Measurements from ENCODE around the gene IL21R.

DNA sequence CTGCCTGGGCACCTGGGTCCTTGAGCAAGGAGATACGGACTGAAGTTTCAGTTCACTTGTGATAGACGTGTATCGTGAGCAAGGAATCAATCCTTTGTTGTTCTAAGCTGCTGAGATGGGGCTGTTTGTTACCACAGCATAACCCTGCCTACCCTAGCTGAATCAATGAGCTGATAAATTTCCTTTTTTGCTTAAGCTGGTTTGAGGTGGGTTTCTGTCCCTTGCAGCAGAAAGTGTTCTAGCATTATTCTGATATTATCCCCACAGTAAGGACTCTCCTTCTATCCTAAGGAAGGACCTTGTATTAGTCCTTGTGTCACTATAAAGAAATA is 51.5 kb downstream of the IL21R start:
- TF ChIP-seq, protein P1, sequence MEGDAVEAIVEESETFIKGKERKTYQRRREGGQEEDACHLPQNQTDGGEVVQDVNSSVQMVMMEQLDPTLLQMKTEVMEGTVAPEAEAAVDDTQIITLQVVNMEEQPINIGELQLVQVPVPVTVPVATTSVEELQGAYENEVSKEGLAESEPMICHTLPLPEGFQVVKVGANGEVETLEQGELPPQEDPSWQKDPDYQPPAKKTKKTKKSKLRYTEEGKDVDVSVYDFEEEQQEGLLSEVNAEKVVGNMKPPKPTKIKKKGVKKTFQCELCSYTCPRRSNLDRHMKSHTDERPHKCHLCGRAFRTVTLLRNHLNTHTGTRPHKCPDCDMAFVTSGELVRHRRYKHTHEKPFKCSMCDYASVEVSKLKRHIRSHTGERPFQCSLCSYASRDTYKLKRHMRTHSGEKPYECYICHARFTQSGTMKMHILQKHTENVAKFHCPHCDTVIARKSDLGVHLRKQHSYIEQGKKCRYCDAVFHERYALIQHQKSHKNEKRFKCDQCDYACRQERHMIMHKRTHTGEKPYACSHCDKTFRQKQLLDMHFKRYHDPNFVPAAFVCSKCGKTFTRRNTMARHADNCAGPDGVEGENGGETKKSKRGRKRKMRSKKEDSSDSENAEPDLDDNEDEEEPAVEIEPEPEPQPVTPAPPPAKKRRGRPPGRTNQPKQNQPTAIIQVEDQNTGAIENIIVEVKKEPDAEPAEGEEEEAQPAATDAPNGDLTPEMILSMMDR (IDR thresholded peaks at IDR 0.05; ENCODE audit: low read length) = no peak
- TF ChIP-seq EZH2phosphoT487 (IDR thresholded peaks at IDR 0.05; ENCODE audit: low read length) = no peak

Measured in MM.1S (cell line).